GM21786 (cell line): Measurements from ENCODE around the gene PALM.

ENCODE experiments used
- ATAC-seq: cut with Tn5 transposase; IDR thresholded peaks from one replicate; pipeline ENCODE4 v1.9.1; 2021; ENCODE audit not compliant: unreplicated experiment

Gene PALM

GRCh38 chr19:778910-779653, 70.3 kb downstream of the PALM start:
- ATAC-seq: no peak

- ATAC-seq: no peak
Observed at GRCh38 chr19:780935-781334, 72.2 kb downstream of the PALM start.

- no peak for ATAC-seq
Observed at GRCh38 chr19:781800-782184, 73.1 kb downstream of the PALM start.

- no peak for ATAC-seq
Observed at GRCh38 chr19:782185-782877, 73.6 kb downstream of the PALM start.

GRCh38 chr19:782878-783668, 74.3 kb downstream of the PALM start:
- ATAC-seq: no peak

GRCh38 chr19:784541-784940, 75.8 kb downstream of the PALM start:
- no peak for ATAC-seq

- ATAC-seq: no peak
Observed at GRCh38 chr19:787536-787935, 78.8 kb downstream of the PALM start.

- no peak for ATAC-seq
Observed at GRCh38 chr19:788686-788982, 79.9 kb downstream of the PALM start.

GRCh38 chr19:788983-789700, 80.4 kb downstream of the PALM start:
- no peak for ATAC-seq

GRCh38 chr19:789701-790060, 80.9 kb downstream of the PALM start:
- ATAC-seq: no peak

- no peak for ATAC-seq
Observed at GRCh38 chr19:791007-791566, 82.4 kb downstream of the PALM start.

- no peak for ATAC-seq
Observed at GRCh38 chr19:791567-792305, 83.0 kb downstream of the PALM start.

- no peak for ATAC-seq
Observed at GRCh38 chr19:792306-792885, 83.7 kb downstream of the PALM start.

- no peak for ATAC-seq
Observed at GRCh38 chr19:793806-794205, 85.1 kb downstream of the PALM start.

GRCh38 chr19:795073-795611, 86.4 kb downstream of the PALM start:
- no peak for ATAC-seq

- ATAC-seq: no peak
Observed at GRCh38 chr19:795691-796581, 87.2 kb downstream of the PALM start.

- peak; percentile 73 for ATAC-seq
Observed at GRCh38 chr19:796692-797527, 88.2 kb downstream of the PALM start, which contains the start of gene PTBP1. Gene PTBP1, plus strand, starts transcription at chr19:797452. Its CDS starts 46 bp downstream, at chr19:797498.
